B cell (primary cell): Measurements from ENCODE around the gene RIMBP3B. TPM values are rescaled to one million over a fixed set of nuclear protein-coding genes. Genes with fewer than 3 reads are reported as not detected.
"Not testable (repeated sequence)": the region's sequence is repeated elsewhere in the genome, so short reads cannot be mapped to it uniquely, and the experiment has no call there.

Source experiments
- ATAC-seq: fragments of 200-7000 bp; cut with Tn5 transposase; one replicate; pipeline ENCODE4 v1.10.0; 2021; ENCODE audit warnings: low read depth, mild to moderate bottlenecking, moderate number of reproducible peaks, moderate library complexity
- CTCF ChIA-PET: fragments of 350-600 bp; sonication (Branson Sonifier 250); formaldehyde crosslinking; loops from one replicate; lab custom pipeline; 2021; ENCODE audit warnings: antibody characterized with exemption, inconsistent platforms; lab: Charles Lee
- POLR2A ChIA-PET: fragments of 350-600 bp; sonication (Branson Sonifier 250); formaldehyde crosslinking; loops from one replicate; lab custom pipeline; 2021; ENCODE audit warnings: antibody characterized with exemption; lab: Charles Lee
- DNase-seq: peaks from one replicate; pipeline ENCODE4 v3.0.0; 2013
- H2AFZ ChIP-seq: 2 replicates; pipeline ENCODE4 v1.6.1; 2012; ENCODE audit warnings: mild to moderate bottlenecking, low read depth, low read length; ENCODE audit not compliant: insufficient read depth, poor library complexity, severe bottlenecking
- H3K27ac ChIP-seq, 2 donors: 1 replicate in 1 of 2; 2 replicates in 1 of 2; pipeline ENCODE4 v1.5.1; 2012 to 2013; ENCODE audit warnings: low read length in 2 of 2, mild to moderate bottlenecking in 2 of 2, moderate library complexity in 1 of 2
- H3K27me3 ChIP-seq, 4 experiments: fragments of 200-600 bp in 1 of 4; sonication (generic) in 1 of 4; replicated peaks in 1 of 4; 1 replicate in 2 of 4; 2 replicates in 2 of 4; pipeline versions ENCODE4 v1.6.1 to v1.7.0; 2013 to 2016; ENCODE audit warnings: low read length in 3 of 4, mild to moderate bottlenecking in 2 of 4, mixed read lengths in 1 of 4, moderate library complexity in 1 of 4; ENCODE audit not compliant: insufficient read depth in 4 of 4, control insufficient read depth in 3 of 4; ENCODE audit errors: control extremely low read depth in 1 of 4
- H3K36me3 ChIP-seq, 2 experiments: replicated peaks in 1 of 2; 1 replicate in 1 of 2; 2 replicates in 1 of 2; pipeline versions ENCODE4 v1.6.1 to v1.7.1; 2013; ENCODE audit warnings: low read length in 1 of 2; ENCODE audit not compliant: insufficient read depth in 2 of 2, control insufficient read depth in 1 of 2; ENCODE audit errors: control extremely low read depth in 1 of 2, extremely low read depth in 1 of 2
- H3K4me1 ChIP-seq, 2 donors: fragments of 200-600 bp in 1 of 2; sonication (generic) in 1 of 2; 1 replicate in 1 of 2; 2 replicates in 1 of 2; pipeline versions ENCODE4 v1.5.1 to v1.6.1; 2013 to 2017; ENCODE audit warnings: low read length in 2 of 2; ENCODE audit not compliant: control insufficient read depth in 2 of 2, insufficient read depth in 2 of 2
- H3K4me2 ChIP-seq: replicated peaks from 2 replicates; pipeline ENCODE3; 2012; ENCODE audit warnings: mild to moderate bottlenecking, low read depth, low read length; ENCODE audit not compliant: poor library complexity, severe bottlenecking
- H3K4me3 ChIP-seq, 5 experiments: fragments of 200-600 bp in 1 of 5; sonication (generic) in 1 of 5; 1 replicate in 3 of 5; 2 replicates in 2 of 5; pipeline versions ENCODE4 v1.5.1 to v1.7.0; 2011 to 2016; ENCODE audit warnings: low read length in 4 of 5, mild to moderate bottlenecking in 4 of 5, low read depth in 2 of 5, control low read depth in 1 of 5, moderate library complexity in 1 of 5; ENCODE audit not compliant: insufficient read depth in 1 of 5; ENCODE audit errors: control extremely low read depth in 1 of 5, extremely low read depth in 1 of 5
- H3K79me2 ChIP-seq: fragments of 200-600 bp; sonication (generic); one replicate; pipeline ENCODE4 v1.6.0; 2016; ENCODE audit warnings: low read length; ENCODE audit not compliant: control insufficient read depth, insufficient read depth
- H3K9ac ChIP-seq: fragments of 200-600 bp; sonication (generic); 2 replicates; pipeline ENCODE4 v1.6.1; 2017; ENCODE audit warnings: mild to moderate bottlenecking, low read length, moderate library complexity
- H3K9me3 ChIP-seq, 3 donors: one replicate each; pipeline versions ENCODE4 v1.6.1 to v1.7.1; 2013; ENCODE audit warnings: low read length in 2 of 3; ENCODE audit not compliant: control insufficient read depth in 2 of 3, insufficient read depth in 1 of 3; ENCODE audit errors: control extremely low read depth in 1 of 3
- H4K20me1 ChIP-seq: 2 replicates; pipeline ENCODE4 v1.6.0; 2012; ENCODE audit warnings: mild to moderate bottlenecking, low read length; ENCODE audit not compliant: insufficient read depth, control insufficient read depth, poor library complexity, severe bottlenecking
- H3K27ac Mint-ChIP-seq: one replicate; pipeline ENCODE4 v1.8.0; 2021; ENCODE audit warnings: mixed read lengths
- H3K27me3 Mint-ChIP-seq: one replicate; pipeline ENCODE4 v1.8.0; 2021; ENCODE audit warnings: mixed read lengths
- H3K4me1 Mint-ChIP-seq: one replicate; pipeline ENCODE4 v1.8.0; 2021; ENCODE audit warnings: mixed read lengths
- H3K4me3 Mint-ChIP-seq: one replicate; pipeline ENCODE4 v1.8.0; 2021; ENCODE audit warnings: mixed read lengths
- H3K9me3 Mint-ChIP-seq: one replicate; pipeline ENCODE4 v1.8.0; 2022; ENCODE audit warnings: mixed read lengths; ENCODE audit not compliant: insufficient read depth
- WGBS: methylation state at CpG from one replicate; pipeline ENCODE4 v1.1.5; 2013; ENCODE audit warnings: missing lambda C conversion rate; ENCODE audit not compliant: insufficient coverage; 5-methylcytosine and 5-hydroxymethylcytosine counted together
- intact Hi-C: fragments of 100-400 bp; cut with micrococcal nuclease; formaldehyde crosslinking; loops from one replicate; pipeline ENCODE4 v1.10.0; 2022
- polyA plus RNA-seq: library from polyadenylated mRNA; depleted of rRNA; stranded (reverse); fragments of >200 nt; gene quantifications from 2 replicates; pipeline ENCODE4 v1.2.3, GENCODE V29; 2012
- total RNA-seq, 2 donors: library from RNA; stranded (reverse); fragments of 120-200 nt in 1 of 2; gene quantifications; 1 replicate in 1 of 2; 2 replicates in 1 of 2; pipeline versions ENCODE4 v1.2.3 to v1.2.4, GENCODE V29; 2013 to 2022

Gene RIMBP3B
- total and polyA plus RNA-seq, 2 donors (not counting 1 experiment from before 2014, with no cell fraction given): 1.6 TPM; not detected in 1

- POLR2A ChIA-PET, H3K9me3 ChIP-seq, H3K9me3 Mint-ChIP-seq, DNase-seq, H3K27me3 ChIP-seq, H3K4me2 ChIP-seq, intact Hi-C loops, H3K79me2 ChIP-seq, H3K4me3 ChIP-seq, H2AFZ ChIP-seq, H3K36me3 ChIP-seq, H3K4me1 Mint-ChIP-seq, ATAC-seq, H3K27ac ChIP-seq, H3K4me1 ChIP-seq, H4K20me1 ChIP-seq, H3K27me3 Mint-ChIP-seq, H3K27ac Mint-ChIP-seq, H3K9ac ChIP-seq, CTCF ChIA-PET, H3K4me3 Mint-ChIP-seq: not testable (repeated sequence)
- no CpG with 5 or more reads among the region's 4 CpGs for WGBS
These were observed 21.1 kb upstream of the RIMBP3B start for GRCh38 chr22:21362473-21362872.

DNA sequence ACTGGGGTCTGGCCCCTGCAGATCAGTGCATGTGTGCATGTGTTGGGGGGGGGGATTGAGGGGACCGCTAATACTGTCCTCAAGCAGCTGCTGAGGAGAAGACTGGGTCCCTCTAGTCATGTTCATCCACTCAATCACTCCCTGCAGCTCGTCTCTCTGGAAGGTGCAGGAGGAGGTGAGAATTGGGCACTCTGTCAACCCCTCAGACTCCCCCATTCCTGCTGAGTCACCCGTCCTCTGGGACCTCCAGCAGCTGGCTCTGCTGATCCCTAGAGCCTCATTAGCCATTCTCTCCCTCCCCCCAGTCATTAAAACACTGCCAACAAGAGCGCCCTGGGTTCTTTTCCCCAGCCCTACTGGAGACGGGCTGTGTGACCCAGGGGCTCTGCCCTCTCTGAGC is 20.5 kb upstream of the RIMBP3B start:
- H3K4me3 ChIP-seq, intact Hi-C loops, H3K9me3 ChIP-seq, H3K4me1 ChIP-seq, H3K27ac Mint-ChIP-seq, H3K4me1 Mint-ChIP-seq, H3K9ac ChIP-seq, H4K20me1 ChIP-seq, CTCF ChIA-PET, H3K4me2 ChIP-seq, H3K79me2 ChIP-seq, H3K36me3 ChIP-seq, H3K4me3 Mint-ChIP-seq, H3K27me3 Mint-ChIP-seq, ATAC-seq, H3K27ac ChIP-seq, H3K27me3 ChIP-seq, DNase-seq, H2AFZ ChIP-seq, H3K9me3 Mint-ChIP-seq, POLR2A ChIA-PET: not testable (repeated sequence)
- no CpG with 5 or more reads among the region's 5 CpGs for WGBS

GRCh38 chr22:21363803-21364202 is 19.7 kb upstream of the RIMBP3B start:
- H3K4me3 Mint-ChIP-seq, H3K79me2 ChIP-seq, ATAC-seq, H2AFZ ChIP-seq, H4K20me1 ChIP-seq, H3K36me3 ChIP-seq, H3K9ac ChIP-seq, H3K9me3 ChIP-seq, CTCF ChIA-PET, H3K9me3 Mint-ChIP-seq, H3K27ac Mint-ChIP-seq, intact Hi-C loops, H3K27me3 ChIP-seq, H3K4me1 Mint-ChIP-seq, DNase-seq, H3K27ac ChIP-seq, H3K4me1 ChIP-seq, H3K4me3 ChIP-seq, H3K4me2 ChIP-seq, POLR2A ChIA-PET, H3K27me3 Mint-ChIP-seq: not testable (repeated sequence)
- WGBS: 67% methylated on average over 3 of the region's 11 CpGs

DNA sequence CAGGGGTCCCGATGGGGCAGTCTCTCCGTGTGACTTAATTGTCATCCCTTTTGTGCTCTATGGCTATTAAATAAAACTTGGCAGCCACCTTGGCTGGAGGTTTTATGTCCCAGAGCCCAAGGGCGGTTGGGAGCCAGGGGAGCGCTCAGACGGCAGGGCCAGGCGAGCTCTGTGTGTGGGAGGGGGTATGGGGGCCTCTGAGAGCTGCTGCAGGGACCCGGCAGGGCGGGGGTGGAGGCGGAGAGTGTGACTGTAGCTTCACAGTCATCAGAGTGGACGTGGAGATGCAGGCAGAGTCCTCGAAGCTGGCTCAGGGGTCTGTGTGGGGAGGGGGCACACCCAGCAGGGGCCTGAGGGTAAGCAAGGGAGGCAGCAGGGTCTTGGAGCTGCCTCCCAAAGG is 19.2 kb upstream of the RIMBP3B start:
- H3K9me3 ChIP-seq, H3K4me3 Mint-ChIP-seq, H3K9me3 Mint-ChIP-seq, H3K4me1 ChIP-seq, CTCF ChIA-PET, H2AFZ ChIP-seq, H3K27ac ChIP-seq, H3K27ac Mint-ChIP-seq, H3K4me1 Mint-ChIP-seq, H3K4me2 ChIP-seq, intact Hi-C loops, H3K27me3 Mint-ChIP-seq, H3K27me3 ChIP-seq, H3K4me3 ChIP-seq, ATAC-seq, H3K9ac ChIP-seq, H3K36me3 ChIP-seq, H4K20me1 ChIP-seq, DNase-seq, POLR2A ChIA-PET, H3K79me2 ChIP-seq: not testable (repeated sequence)
- no CpG with 5 or more reads among the region's 11 CpGs for WGBS
